Suprapubic skin (tissue), 4 donors: Measurements from ENCODE around the gene SRPK1. TPM values are rescaled to one million over a fixed set of nuclear protein-coding genes. Genes with fewer than 3 reads are reported as not detected.

ENCODE experiments used
- DNase-seq, 2 donors: peaks; one replicate each; pipeline ENCODE4 v3.0.0-alpha.2; 2019; ENCODE audit warnings: low spot score in 2 of 2
- H3K27ac ChIP-seq: fragments of 200-600 bp; sonication (generic); one replicate; pipeline ENCODE4 v1.5.1; 2019
- H3K27me3 ChIP-seq: fragments of 200-600 bp; sonication (generic); one replicate; pipeline ENCODE4 v1.5.1; 2019
- H3K36me3 ChIP-seq: fragments of 200-600 bp; sonication (generic); one replicate; pipeline ENCODE4 v1.5.1; 2019
- H3K4me1 ChIP-seq: fragments of 200-600 bp; sonication (generic); one replicate; pipeline ENCODE4 v1.5.1; 2019
- H3K4me3 ChIP-seq: fragments of 200-600 bp; sonication (generic); one replicate; pipeline ENCODE4 v1.5.1; 2019; ENCODE audit warnings: mild to moderate bottlenecking
- H3K9me3 ChIP-seq: fragments of 200-600 bp; sonication (generic); one replicate; pipeline ENCODE4 v1.5.1; 2019
- EP300 ChIP-seq: sonication (generic); formaldehyde crosslinking; IDR thresholded peaks from one replicate; pipeline ENCODE4 v1.6.1; 2017; ENCODE audit warnings: antibody characterized with exemption
- POLR2A ChIP-seq, 2 donors: fragments of 450-650 bp; IDR thresholded peaks; one replicate each; pipeline ENCODE4 v1.6.1; 2017; ENCODE audit warnings: antibody characterized with exemption in 2 of 2, mild to moderate bottlenecking in 2 of 2, moderate library complexity in 2 of 2
- POLR2AphosphoS5 ChIP-seq, 3 donors: sonication (generic); formaldehyde crosslinking; IDR thresholded peaks; one replicate each; pipeline ENCODE4 v1.6.1; 2017; ENCODE audit warnings: antibody characterized with exemption in 3 of 3
- WGBS: methylation state at CpG from one replicate; pipeline ENCODE4 v1.1.5; 2018; 5-methylcytosine and 5-hydroxymethylcytosine counted together
- total RNA-seq, 4 donors: library from RNA; depleted of rRNA; stranded (reverse); fragments of >200 nt; gene quantifications; one replicate each; pipeline ENCODE4 v1.1.0, GENCODE V29; 2016
- TF ChIP-seq, protein P1 (sequence below), 2 donors: fragments of 200-600 bp in 1 of 2; fragments of 450-650 bp in 1 of 2; sonication (generic) in 1 of 2; IDR thresholded peaks; one replicate each; pipeline ENCODE4 v1.5.1; 2016 to 2019; ENCODE audit warnings: antibody characterized with exemption in 2 of 2, mild to moderate bottlenecking in 1 of 2, moderate library complexity in 1 of 2

The SRPK1 gene
- total RNA-seq, 4 donors from 2014 or later, result 73.9 to 127 (median 91.2) TPM

- no peaks in the 10 kb centered on the region for H3K36me3 ChIP-seq
- H3K4me3 ChIP-seq, result no peak overlapping the region
- 100% methylated on average over 2 of the region's 2 CpGs for WGBS
- no peaks in the 10 kb centered on the region for H3K9me3 ChIP-seq
- H3K27ac ChIP-seq, result peak overlapping the region; percentile 0
- no peak for DNase-seq
- peaks cover 2% of the 10 kb centered on the region for H3K4me1 ChIP-seq
- TF ChIP-seq POLR2A (IDR thresholded peaks at IDR 0.05), result no peak
- H3K27me3 ChIP-seq, result no peaks in the 10 kb centered on the region
Observed at GRCh38 chr6:35926509-35927215, 5.8 kb upstream of the SRPK1 start.

DNA sequence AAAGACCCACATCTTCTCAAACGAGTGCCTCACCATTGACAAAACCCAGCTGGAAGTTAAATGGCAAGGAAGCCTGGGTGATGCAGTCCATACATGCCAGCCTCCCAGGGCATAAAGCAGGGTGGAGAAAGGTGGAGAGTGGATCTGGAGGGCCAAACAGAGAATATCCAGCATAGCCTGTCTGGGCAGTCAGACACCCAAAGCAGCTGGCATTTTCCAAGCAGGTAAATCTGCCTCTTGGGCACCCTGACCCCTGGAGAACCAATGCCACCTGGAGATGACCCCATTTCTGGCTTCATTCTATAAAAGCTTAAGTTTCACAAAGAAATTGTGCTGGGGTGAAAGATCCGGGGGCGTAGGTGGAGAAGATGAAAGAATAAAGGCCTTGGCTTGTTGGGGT is 5.1 kb upstream of the SRPK1 start:
- Histone ChIP-seq H3K4me1 (peaks cover 8% of the 10 kb centered on the region), H3K27ac (peak overlapping the region; percentile 12), H3K27me3 (no peaks in the 10 kb centered on the region), H3K9me3 (no peaks in the 10 kb centered on the region), H3K4me3 (no peak overlapping the region), H3K36me3 (no peaks in the 10 kb centered on the region)
- 80% methylated on average over 3 of the region's 3 CpGs for WGBS
- no peak for TF ChIP-seq EP300
- TF ChIP-seq, protein P1, sequence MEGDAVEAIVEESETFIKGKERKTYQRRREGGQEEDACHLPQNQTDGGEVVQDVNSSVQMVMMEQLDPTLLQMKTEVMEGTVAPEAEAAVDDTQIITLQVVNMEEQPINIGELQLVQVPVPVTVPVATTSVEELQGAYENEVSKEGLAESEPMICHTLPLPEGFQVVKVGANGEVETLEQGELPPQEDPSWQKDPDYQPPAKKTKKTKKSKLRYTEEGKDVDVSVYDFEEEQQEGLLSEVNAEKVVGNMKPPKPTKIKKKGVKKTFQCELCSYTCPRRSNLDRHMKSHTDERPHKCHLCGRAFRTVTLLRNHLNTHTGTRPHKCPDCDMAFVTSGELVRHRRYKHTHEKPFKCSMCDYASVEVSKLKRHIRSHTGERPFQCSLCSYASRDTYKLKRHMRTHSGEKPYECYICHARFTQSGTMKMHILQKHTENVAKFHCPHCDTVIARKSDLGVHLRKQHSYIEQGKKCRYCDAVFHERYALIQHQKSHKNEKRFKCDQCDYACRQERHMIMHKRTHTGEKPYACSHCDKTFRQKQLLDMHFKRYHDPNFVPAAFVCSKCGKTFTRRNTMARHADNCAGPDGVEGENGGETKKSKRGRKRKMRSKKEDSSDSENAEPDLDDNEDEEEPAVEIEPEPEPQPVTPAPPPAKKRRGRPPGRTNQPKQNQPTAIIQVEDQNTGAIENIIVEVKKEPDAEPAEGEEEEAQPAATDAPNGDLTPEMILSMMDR (IDR thresholded peaks at IDR 0.05), result no peak
- TF ChIP-seq POLR2A (IDR thresholded peaks at IDR 0.05), result no peak
- no peak for TF ChIP-seq POLR2AphosphoS5 (IDR thresholded peaks at IDR 0.05)
- no peak for DNase-seq

DNA sequence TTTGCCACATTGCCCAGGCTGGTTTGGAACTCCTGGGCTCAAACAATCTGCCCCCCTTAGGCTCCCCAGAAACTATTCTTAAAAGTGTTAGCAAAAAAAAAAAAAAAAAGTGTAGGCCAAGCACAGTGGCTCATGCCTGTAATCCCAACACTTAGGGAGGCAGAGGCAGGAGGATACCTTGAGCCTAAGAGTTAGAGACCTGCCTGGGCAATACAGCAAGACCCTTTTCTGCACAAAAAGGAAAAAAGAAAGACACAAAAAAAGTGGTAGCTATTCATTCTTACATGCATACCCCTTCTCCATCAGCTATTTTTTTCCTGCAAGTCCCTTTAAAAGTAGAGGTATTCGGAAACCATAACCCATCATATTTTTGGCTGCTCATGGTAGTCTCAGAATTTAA is 3.2 kb upstream of the SRPK1 start:
- no peaks in the 10 kb centered on the region for H3K36me3 ChIP-seq
- TF ChIP-seq, protein P1 (IDR thresholded peaks at IDR 0.05), result no peak
- no peak for TF ChIP-seq POLR2A (IDR thresholded peaks at IDR 0.05)
- TF ChIP-seq POLR2AphosphoS5 (IDR thresholded peaks at IDR 0.05), result no peak
- no peak for TF ChIP-seq EP300
- 94% methylated on average over 1 of the region's 1 CpG for WGBS

DNA sequence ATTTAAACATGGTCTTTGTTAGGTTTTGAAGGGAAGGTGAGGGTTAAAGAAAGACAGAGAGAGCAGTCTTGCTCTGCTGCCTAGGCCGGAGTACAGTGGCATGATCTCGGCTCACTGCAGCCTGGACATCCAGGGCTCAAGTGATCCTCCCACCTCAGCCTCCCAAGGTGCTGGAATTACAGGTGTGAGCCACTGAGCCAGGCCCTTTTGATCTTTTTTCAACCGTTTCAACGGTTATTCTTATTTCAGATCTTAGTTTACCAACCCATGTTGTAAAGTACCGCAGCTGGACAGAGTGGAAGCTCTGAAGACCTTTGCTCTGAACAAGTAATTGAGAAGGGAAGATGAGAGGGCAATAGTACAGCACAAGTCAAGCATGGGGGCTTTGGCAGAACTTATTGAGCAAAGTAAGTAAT is 1.2 kb upstream of the SRPK1 start:
- Histone ChIP-seq H3K27ac (no peak overlapping the region), H3K4me1 (peaks cover 33% of the 10 kb centered on the region), H3K4me3 (no peak overlapping the region), H3K9me3 (no peaks in the 10 kb centered on the region), H3K36me3 (no peaks in the 10 kb centered on the region), H3K27me3 (no peaks in the 10 kb centered on the region)
- 77% methylated on average over 5 of the region's 5 CpGs for WGBS
- no peak for TF ChIP-seq POLR2A (IDR thresholded peaks at IDR 0.05)
- TF ChIP-seq POLR2AphosphoS5 (IDR thresholded peaks at IDR 0.05), result no peak
- no peak for TF ChIP-seq EP300
- no peak for DNase-seq

More for the DNA sequence above, 3.2 kb upstream of the SRPK1 start:
- Histone ChIP-seq H3K4me1 (peaks cover 20% of the 10 kb centered on the region), H3K4me3 (no peak overlapping the region), H3K27ac (no peak overlapping the region), H3K9me3 (no peaks in the 10 kb centered on the region), H3K27me3 (no peaks in the 10 kb centered on the region)
- no peak for DNase-seq

DNA sequence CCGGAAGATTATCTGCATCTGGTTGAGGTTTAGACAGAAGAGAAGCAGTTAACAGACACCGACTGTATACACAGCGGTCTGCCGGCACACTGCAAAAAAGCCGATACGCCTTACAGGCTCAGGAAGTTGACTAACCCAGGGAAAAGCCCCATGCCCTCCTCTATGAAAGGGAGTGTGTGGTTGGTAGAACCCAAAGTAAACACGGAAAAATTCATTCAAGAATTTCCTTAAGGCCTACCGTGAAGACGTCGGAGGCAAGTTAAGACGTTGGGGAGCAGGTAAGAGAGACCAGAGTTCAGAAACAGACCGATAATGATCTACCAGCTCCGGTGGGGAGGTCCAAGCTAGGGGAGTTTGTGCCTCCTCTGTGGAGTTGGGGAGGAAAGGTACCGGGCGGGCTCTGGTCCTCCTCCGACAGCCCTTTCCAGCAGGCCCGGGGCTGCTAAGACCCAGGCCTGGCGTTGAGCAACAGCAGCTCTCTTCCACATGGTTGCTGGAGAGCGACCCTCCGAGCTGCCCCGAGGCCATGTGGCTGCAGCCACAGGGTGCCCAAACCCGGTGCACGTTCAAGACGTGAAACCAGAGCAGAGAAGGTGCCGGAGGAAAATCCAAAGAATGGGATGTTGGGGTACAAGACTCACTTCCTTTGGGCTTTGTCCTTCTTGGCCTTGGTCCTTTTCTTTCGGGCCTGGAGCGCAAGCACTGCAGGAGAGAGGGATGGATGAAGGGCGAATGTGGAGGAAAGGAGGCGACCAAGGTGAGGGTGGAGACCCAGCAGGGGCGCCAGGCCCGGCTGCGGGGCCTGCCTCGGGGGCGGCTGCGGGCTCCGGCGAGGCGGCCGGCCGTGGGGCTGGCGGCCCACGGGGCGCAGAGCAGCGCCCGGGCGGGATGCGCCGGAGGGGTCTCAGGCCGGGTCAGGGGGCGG is 809 bp downstream of the SRPK1 start:
- no peak for DNase-seq
- WGBS, result 1% methylated on average over 25 of the region's 50 CpGs
- TF ChIP-seq POLR2A (IDR thresholded peaks at IDR 0.05), result no peak
- TF ChIP-seq EP300, result no peak
- TF ChIP-seq, protein P1 (IDR thresholded peaks at IDR 0.05), result no peak
- TF ChIP-seq POLR2AphosphoS5 (IDR thresholded peaks at IDR 0.05), result no peak

More for the DNA sequence above, 809 bp downstream of the SRPK1 start:
- H3K27me3 ChIP-seq, result no peaks in the 10 kb centered on the region
- H3K36me3 ChIP-seq, result peaks cover 4% of the 10 kb centered on the region
- peaks cover 33% of the 10 kb centered on the region for H3K4me1 ChIP-seq
- H3K4me3 ChIP-seq, result peak overlapping the region; percentile 98
- H3K9me3 ChIP-seq, result no peaks in the 10 kb centered on the region
- H3K27ac ChIP-seq, result peak overlapping the region; percentile 82
